GM12875 (cell line): ENCODE measurements around the gene SPATA18.

Experiments
- H3K4me3 ChIP-seq: one replicate; pipeline ENCODE4 v1.5.1; 2011; ENCODE audit warnings: low read depth, low read length, control low read depth
- CTCF ChIP-seq: IDR thresholded peaks from 2 replicates; pipeline ENCODE4 v1.5.1; 2011; ENCODE audit warnings: low read depth, mild to moderate bottlenecking, control low read depth, inconsistent platforms, low read length, moderate library complexity, borderline replicate concordance; ENCODE audit not compliant: insufficient read depth

Gene SPATA18

GRCh38 chr4:52144372-52144771 is 93.3 kb downstream of the SPATA18 start:
- no peak for TF ChIP-seq CTCF

More at GRCh38 chr4:52144372-52144771, 93.3 kb downstream of the SPATA18 start:
- no peak overlapping the region for H3K4me3 ChIP-seq
